ENCODE data around the gene KDM4D.

The KDM4D gene

DNA sequence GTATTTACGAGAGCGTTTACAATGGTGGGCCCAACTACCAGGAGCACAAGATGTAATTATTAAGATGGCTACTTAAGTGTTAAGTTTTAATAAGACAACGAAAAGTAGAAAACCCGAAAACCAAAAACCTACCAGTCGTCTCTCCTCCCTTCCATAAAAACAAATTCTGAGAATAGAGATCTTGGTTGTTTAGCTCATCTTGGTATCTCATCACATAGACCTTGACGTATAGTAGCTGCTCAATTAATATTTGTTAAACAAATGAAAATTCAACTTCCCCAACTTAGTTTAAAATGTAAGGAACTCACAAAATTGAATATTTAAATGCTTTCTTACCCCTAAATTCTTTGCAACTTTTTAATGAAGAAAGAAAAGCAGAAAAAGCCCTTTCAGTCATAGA lies 669 bp downstream of the KDM4D start:
- DNase-seq (ENCODE audit: extremely low spot score) = no peak
- TF ChIP-seq FOXA1 (IDR thresholded peaks at IDR 0.05) (no peak), SP1 (IDR thresholded peaks at IDR 0.05) (no peak), TARDBP (IDR thresholded peaks at IDR 0.05) (no peak), HDGF (IDR thresholded peaks at IDR 0.05; ENCODE audit: borderline replicate concordance) (no peak), NFRKB (IDR thresholded peaks at IDR 0.05) (no peak), ZNF384 (IDR thresholded peaks at IDR 0.05) (no peak), FOXM1 (IDR thresholded peaks at IDR 0.05; ENCODE audit: borderline replicate concordance) (no peak), ARNT (IDR thresholded peaks at IDR 0.05) (no peak), BHLHE40 (IDR thresholded peaks at IDR 0.05; ENCODE audit: borderline replicate concordance) (no peak), SUZ12 (IDR thresholded peaks at IDR 0.05) (no peak), ELF4 (IDR thresholded peaks at IDR 0.05) (no peak), FOXK2 (IDR thresholded peaks at IDR 0.05) (no peak), L3MBTL2 (conservative IDR thresholded peaks at IDR 0.05) (no peak), LEF1 (IDR thresholded peaks at IDR 0.05; ENCODE audit: borderline replicate concordance) (no peak), CTBP1 (IDR thresholded peaks at IDR 0.05; ENCODE audit: borderline replicate concordance) (no peak)
- TF ChIP-seq, protein P1, sequence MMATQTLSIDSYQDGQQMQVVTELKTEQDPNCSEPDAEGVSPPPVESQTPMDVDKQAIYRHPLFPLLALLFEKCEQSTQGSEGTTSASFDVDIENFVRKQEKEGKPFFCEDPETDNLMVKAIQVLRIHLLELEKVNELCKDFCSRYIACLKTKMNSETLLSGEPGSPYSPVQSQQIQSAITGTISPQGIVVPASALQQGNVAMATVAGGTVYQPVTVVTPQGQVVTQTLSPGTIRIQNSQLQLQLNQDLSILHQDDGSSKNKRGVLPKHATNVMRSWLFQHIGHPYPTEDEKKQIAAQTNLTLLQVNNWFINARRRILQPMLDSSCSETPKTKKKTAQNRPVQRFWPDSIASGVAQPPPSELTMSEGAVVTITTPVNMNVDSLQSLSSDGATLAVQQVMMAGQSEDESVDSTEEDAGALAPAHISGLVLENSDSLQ (IDR thresholded peaks at IDR 0.05) = no peak
- ChIA-PET CTCF (interaction anchor here (0.6 kb wide), 1 partner anchor 132 kb away, joined by 3 read pairs; no protein-coding TSS in a partner anchor), POLR2A (interaction anchor here (1.0 to 4.7 kb wide), 6 partner anchors 8 to 93 kb away, joined by 3 to 35 read pairs (median 3); partner anchors contain the start of gene SRSF8)

DNA sequence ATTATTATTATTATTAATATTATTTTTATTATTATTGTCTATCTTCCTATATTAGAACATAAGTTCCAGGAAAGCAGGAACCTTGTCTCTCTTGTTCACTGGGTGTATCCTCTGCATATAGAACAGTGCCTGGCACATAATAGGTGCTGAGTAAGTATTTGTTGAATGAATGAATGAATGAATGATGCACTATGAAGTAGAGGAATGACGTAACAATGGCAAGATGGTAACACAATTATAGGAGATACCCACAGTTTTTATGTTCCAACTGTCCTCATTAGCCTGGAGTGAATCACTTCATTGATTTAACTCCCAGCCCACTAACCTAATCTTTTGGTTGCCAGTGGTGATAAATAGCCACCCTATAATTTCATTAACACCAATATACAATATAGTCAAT lies 2.1 kb downstream of the KDM4D start:
- POLR2A ChIA-PET = interaction anchor here (1.0 to 4.7 kb wide), 2 partner anchors 14 to 92 kb away, joined by 3 to 35 read pairs; partner anchors contain the start of gene SRSF8
- no peak for DNase-seq (ENCODE audit: extremely low spot score)
- TF ChIP-seq FOXA1 (IDR thresholded peaks at IDR 0.05) (no peak), ARNT (IDR thresholded peaks at IDR 0.05) (no peak), SP1 (IDR thresholded peaks at IDR 0.05) (no peak), HDGF (IDR thresholded peaks at IDR 0.05; ENCODE audit: borderline replicate concordance) (no peak), ELF4 (IDR thresholded peaks at IDR 0.05) (no peak), TARDBP (IDR thresholded peaks at IDR 0.05) (no peak), LEF1 (IDR thresholded peaks at IDR 0.05; ENCODE audit: borderline replicate concordance) (no peak), CTBP1 (IDR thresholded peaks at IDR 0.05; ENCODE audit: borderline replicate concordance) (no peak), SUZ12 (IDR thresholded peaks at IDR 0.05) (no peak), L3MBTL2 (conservative IDR thresholded peaks at IDR 0.05) (no peak), ZNF384 (IDR thresholded peaks at IDR 0.05) (no peak), FOXK2 (IDR thresholded peaks at IDR 0.05) (no peak), BHLHE40 (IDR thresholded peaks at IDR 0.05; ENCODE audit: borderline replicate concordance) (no peak), NFRKB (IDR thresholded peaks at IDR 0.05) (no peak), FOXM1 (IDR thresholded peaks at IDR 0.05; ENCODE audit: borderline replicate concordance) (no peak)
- TF ChIP-seq, protein P1 (IDR thresholded peaks at IDR 0.05) = no peak
- CTCF ChIA-PET = no interaction called here

- TF ChIP-seq BHLHE40 (IDR thresholded peaks at IDR 0.05; ENCODE audit: borderline replicate concordance) (no peak), FOXM1 (IDR thresholded peaks at IDR 0.05; ENCODE audit: borderline replicate concordance) (no peak), LEF1 (IDR thresholded peaks at IDR 0.05; ENCODE audit: borderline replicate concordance) (no peak), CTBP1 (IDR thresholded peaks at IDR 0.05; ENCODE audit: borderline replicate concordance) (no peak), TARDBP (IDR thresholded peaks at IDR 0.05) (no peak), L3MBTL2 (conservative IDR thresholded peaks at IDR 0.05) (no peak), ARNT (IDR thresholded peaks at IDR 0.05) (no peak), ZNF384 (IDR thresholded peaks at IDR 0.05) (no peak), FOXK2 (IDR thresholded peaks at IDR 0.05) (no peak)
- POLR2A ChIA-PET = no interaction called here
- no peak for DNase-seq (ENCODE audit: extremely low spot score)
- CTCF ChIA-PET = no interaction called here
Measured at GRCh38 chr11:94987378-94987777, 13.9 kb downstream of the KDM4D start.

- POLR2A ChIA-PET = no interaction called here
- CTCF ChIA-PET = no interaction called here
- TF ChIP-seq FOXA1 (IDR thresholded peaks at IDR 0.05) (no peak), FOXM1 (IDR thresholded peaks at IDR 0.05; ENCODE audit: borderline replicate concordance) (no peak), L3MBTL2 (conservative IDR thresholded peaks at IDR 0.05) (no peak), BHLHE40 (IDR thresholded peaks at IDR 0.05; ENCODE audit: borderline replicate concordance) (no peak), FOXK2 (IDR thresholded peaks at IDR 0.05) (no peak), TARDBP (IDR thresholded peaks at IDR 0.05) (no peak), ELF4 (IDR thresholded peaks at IDR 0.05) (no peak)
- no peak for DNase-seq (ENCODE audit: extremely low spot score)
Measured at GRCh38 chr11:94988748-94989147, 15.2 kb downstream of the KDM4D start.

DNA sequence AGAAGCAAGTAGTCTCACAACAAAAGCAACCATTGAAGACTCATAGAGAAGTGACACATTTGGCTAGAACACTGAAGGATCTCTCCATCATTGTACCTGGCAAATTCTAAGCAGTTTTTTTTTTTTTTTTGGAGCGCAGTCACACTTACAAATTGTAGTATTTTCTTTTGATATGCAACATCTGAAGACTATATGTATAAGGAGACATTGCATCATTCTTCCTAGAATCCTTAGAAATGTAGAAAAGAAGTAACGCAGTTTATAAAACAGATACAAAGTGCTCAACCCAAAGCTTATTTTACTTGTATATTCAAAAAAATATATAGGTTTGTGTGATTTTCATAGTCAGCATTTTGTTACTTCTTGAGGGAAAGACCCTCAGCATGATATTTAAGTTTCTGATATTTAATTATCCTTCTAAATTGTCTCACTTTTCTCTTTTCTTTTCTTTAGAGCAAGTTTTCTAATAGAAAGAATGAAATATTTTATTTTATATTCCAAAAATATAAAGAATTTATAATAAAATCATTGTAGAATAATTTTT lies 20.0 kb downstream of the KDM4D start:
- ChIA-PET POLR2A (interaction anchor here (1.1 kb wide), 1 partner anchor 20 kb away, joined by 3 read pairs; the partner anchor contains the start of genes CWC15 and KDM4D), CTCF (no interaction called here)
- DNase-seq (ENCODE audit: extremely low spot score) = no peak
- TF ChIP-seq TARDBP (IDR thresholded peaks at IDR 0.05) (no peak), FOXM1 (IDR thresholded peaks at IDR 0.05; ENCODE audit: borderline replicate concordance) (no peak), BHLHE40 (IDR thresholded peaks at IDR 0.05; ENCODE audit: borderline replicate concordance) (no peak), ARNT (IDR thresholded peaks at IDR 0.05) (no peak), HDGF (IDR thresholded peaks at IDR 0.05; ENCODE audit: borderline replicate concordance) (no peak)

DNA sequence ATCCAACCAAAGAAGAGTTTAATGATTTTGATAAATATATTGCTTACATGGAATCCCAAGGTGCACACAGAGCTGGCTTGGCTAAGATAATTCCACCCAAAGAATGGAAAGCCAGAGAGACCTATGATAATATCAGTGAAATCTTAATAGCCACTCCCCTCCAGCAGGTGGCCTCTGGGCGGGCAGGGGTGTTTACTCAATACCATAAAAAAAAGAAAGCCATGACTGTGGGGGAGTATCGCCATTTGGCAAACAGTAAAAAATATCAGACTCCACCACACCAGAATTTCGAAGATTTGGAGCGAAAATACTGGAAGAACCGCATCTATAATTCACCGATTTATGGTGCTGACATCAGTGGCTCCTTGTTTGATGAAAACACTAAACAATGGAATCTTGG lies 23.9 kb downstream of the KDM4D start:
- no peak for DNase-seq (ENCODE audit: extremely low spot score)
- ChIA-PET CTCF (no interaction called here), POLR2A (no interaction called here)
- no peak for TF ChIP-seq L3MBTL2 (conservative IDR thresholded peaks at IDR 0.05)

DNA sequence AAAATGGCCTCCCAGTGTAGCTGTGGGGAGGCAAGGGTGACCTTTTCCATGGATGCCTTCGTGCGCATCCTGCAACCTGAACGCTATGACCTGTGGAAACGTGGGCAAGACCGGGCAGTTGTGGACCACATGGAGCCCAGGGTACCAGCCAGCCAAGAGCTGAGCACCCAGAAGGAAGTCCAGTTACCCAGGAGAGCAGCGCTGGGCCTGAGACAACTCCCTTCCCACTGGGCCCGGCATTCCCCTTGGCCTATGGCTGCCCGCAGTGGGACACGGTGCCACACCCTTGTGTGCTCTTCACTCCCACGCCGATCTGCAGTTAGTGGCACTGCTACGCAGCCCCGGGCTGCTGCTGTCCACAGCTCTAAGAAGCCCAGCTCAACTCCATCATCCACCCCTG lies 24.8 kb downstream of the KDM4D start:
- TF ChIP-seq NFRKB (IDR thresholded peaks at IDR 0.05) (no peak), FOXK2 (IDR thresholded peaks at IDR 0.05) (no peak), SP1 (IDR thresholded peaks at IDR 0.05) (no peak), FOXA1 (IDR thresholded peaks at IDR 0.05) (no peak), ARNT (IDR thresholded peaks at IDR 0.05) (no peak), TARDBP (IDR thresholded peaks at IDR 0.05) (no peak), BHLHE40 (IDR thresholded peaks at IDR 0.05; ENCODE audit: borderline replicate concordance) (no peak), SUZ12 (IDR thresholded peaks at IDR 0.05) (no peak), FOXM1 (IDR thresholded peaks at IDR 0.05; ENCODE audit: borderline replicate concordance) (no peak), LEF1 (IDR thresholded peaks at IDR 0.05; ENCODE audit: borderline replicate concordance) (no peak), CTBP1 (IDR thresholded peaks at IDR 0.05; ENCODE audit: borderline replicate concordance) (no peak), HDGF (IDR thresholded peaks at IDR 0.05; ENCODE audit: borderline replicate concordance) (no peak)
- TF ChIP-seq, protein P1 (IDR thresholded peaks at IDR 0.05) = no peak
- ChIA-PET POLR2A (no interaction called here), CTCF (no interaction called here)
- DNase-seq (ENCODE audit: extremely low spot score) = no peak

Data from HEK293T (cell line).